IMR-90 (cell line): Measurements from ENCODE around the gene C13orf46. TPM values are rescaled to one million over a fixed set of nuclear protein-coding genes. Genes with fewer than 3 reads are reported as not detected.

Experiments used
- ATAC-seq: fragments of 200-7000 bp; cut with Tn5 transposase; 2 replicates; pipeline ENCODE4 v1.9.1; 2020; ENCODE audit warnings: low read depth, mild to moderate bottlenecking, moderate library complexity
- BruUV-seq: library from RNA; stranded (reverse); fragments of 400-500 nt; replicated peaks from 2 replicates; lab custom pipeline; 2021; lab: Mats Ljungman, UMichigan
- CTCF ChIA-PET: fragments of 300-600 bp; formaldehyde crosslinking; extraction: SDS; loops from one replicate; lab custom pipeline; 2021; ENCODE audit warnings: antibody characterized with exemption; lab: Yijun Ruan, JAX
- POLR2A ChIA-PET: fragments of 300-600 bp; sonication (Branson Sonifier 250); formaldehyde crosslinking; loops from one replicate; lab custom pipeline; 2022; ENCODE audit warnings: antibody characterized with exemption; ENCODE audit not compliant: unreplicated experiment; lab: Charles Lee
- DNase-seq: peaks from one replicate; pipeline ENCODE4 v3.0.0; 2013
- H2AFZ ChIP-seq: replicated peaks from 2 replicates; pipeline ENCODE3; 2013; ENCODE audit warnings: low read length, mild to moderate bottlenecking; ENCODE audit not compliant: poor library complexity
- H2AK5ac ChIP-seq: 2 replicates; pipeline ENCODE4 v1.6.1; 2013; ENCODE audit warnings: low read depth, low read length, inconsistent platforms
- H2AK9ac ChIP-seq: replicated peaks from 2 replicates; pipeline ENCODE3; 2013; ENCODE audit warnings: mild to moderate bottlenecking, low read depth, low read length, moderate library complexity; ENCODE audit not compliant: poor library complexity
- H2BK120ac ChIP-seq: 2 replicates; pipeline ENCODE4 v1.6.1; 2013; ENCODE audit warnings: low read depth, low read length, inconsistent platforms
- H2BK15ac ChIP-seq: 3 replicates; pipeline ENCODE4 v1.6.1; 2013; ENCODE audit warnings: low read depth, low read length, inconsistent platforms
- H2BK20ac ChIP-seq: 2 replicates; pipeline ENCODE4 v1.6.1; 2013; ENCODE audit warnings: low read depth, mild to moderate bottlenecking, inconsistent platforms, low read length, moderate library complexity
- H2BK5ac ChIP-seq: 2 replicates; pipeline ENCODE4 v1.6.1; 2013; ENCODE audit warnings: mild to moderate bottlenecking, low read depth, low read length, inconsistent platforms; ENCODE audit not compliant: poor library complexity, severe bottlenecking
- H3K14ac ChIP-seq: replicated peaks from 2 replicates; pipeline ENCODE4 v1.6.1; 2013; ENCODE audit warnings: low read depth, low read length, inconsistent platforms
- H3K18ac ChIP-seq: 2 replicates; pipeline ENCODE4 v1.6.1; 2013; ENCODE audit warnings: low read depth, low read length, control low read depth
- H3K23ac ChIP-seq: 2 replicates; pipeline ENCODE4 v1.6.1; 2013; ENCODE audit warnings: low read depth, low read length, inconsistent platforms
- H3K27ac ChIP-seq: 2 replicates; pipeline ENCODE4 v1.5.1; 2013; ENCODE audit warnings: mild to moderate bottlenecking, control low read depth, low read length; ENCODE audit not compliant: insufficient read depth
- H3K27me3 ChIP-seq: 2 replicates; pipeline ENCODE4 v1.6.1; 2013; ENCODE audit warnings: low read length; ENCODE audit not compliant: control insufficient read depth, insufficient read depth
- H3K36me3 ChIP-seq: 2 replicates; pipeline ENCODE4 v1.6.1; 2013; ENCODE audit warnings: low read length, mixed read lengths; ENCODE audit not compliant: control insufficient read depth, insufficient read depth
- H3K4ac ChIP-seq: 2 replicates; pipeline ENCODE4 v1.6.1; 2013; ENCODE audit warnings: low read depth, low read length, inconsistent platforms
- H3K4me1 ChIP-seq: 2 replicates; pipeline ENCODE4 v1.6.1; 2013; ENCODE audit warnings: low read length, mixed read lengths; ENCODE audit not compliant: control insufficient read depth, insufficient read depth
- H3K4me2 ChIP-seq: 2 replicates; pipeline ENCODE4 v1.6.1; 2013; ENCODE audit warnings: low read depth, mild to moderate bottlenecking, control low read depth, low read length, moderate library complexity
- H3K4me3 ChIP-seq: 2 replicates; pipeline ENCODE4 v1.5.1; 2013; ENCODE audit warnings: low read depth, mild to moderate bottlenecking, control low read depth, low read length, moderate library complexity; ENCODE audit not compliant: insufficient read depth
- H3K56ac ChIP-seq: 2 replicates; pipeline ENCODE4 v1.6.1; 2013; ENCODE audit warnings: low read length, inconsistent platforms; ENCODE audit not compliant: insufficient read depth; ENCODE audit errors: extremely low read depth
- H3K79me1 ChIP-seq, 2 experiments: 2 replicates each; pipeline ENCODE4 v1.6.1; 2013; ENCODE audit warnings: low read length in 2 of 2, inconsistent platforms in 1 of 2, low read depth in 1 of 2
- H3K9ac ChIP-seq: 2 replicates; pipeline ENCODE4 v1.6.1; 2013; ENCODE audit warnings: low read depth, low read length, control low read depth
- H3K9me1 ChIP-seq: 2 replicates; pipeline ENCODE4 v1.6.1; 2013; ENCODE audit warnings: low read length, inconsistent platforms; ENCODE audit not compliant: insufficient read depth
- H3K9me3 ChIP-seq: 2 replicates; pipeline ENCODE4 v1.6.1; 2013; ENCODE audit warnings: low read length; ENCODE audit not compliant: control insufficient read depth, insufficient read depth
- H4K20me1 ChIP-seq: 2 replicates; pipeline ENCODE4 v1.6.1; 2013; ENCODE audit warnings: low read length, inconsistent platforms; ENCODE audit not compliant: insufficient read depth
- H4K5ac ChIP-seq: 2 replicates; pipeline ENCODE4 v1.6.1; 2013; ENCODE audit warnings: mild to moderate bottlenecking, low read depth, low read length, control low read depth
- H4K8ac ChIP-seq, 2 experiments: 2 replicates each; pipeline ENCODE4 v1.6.1; 2013; ENCODE audit warnings: low read depth in 2 of 2, low read length in 2 of 2, control low read depth in 1 of 2, inconsistent platforms in 1 of 2
- H4K91ac ChIP-seq: 2 replicates; pipeline ENCODE4 v1.6.1; 2013; ENCODE audit warnings: low read depth, low read length, inconsistent platforms; ENCODE audit not compliant: insufficient read depth
- CEBPB ChIP-seq: IDR thresholded peaks from 2 replicates; pipeline ENCODE4 v1.6.1; 2012; ENCODE audit warnings: low read depth, low read length, improper control_type of control experiment
- POLR2A ChIP-seq: IDR thresholded peaks from 2 replicates; pipeline ENCODE4 v1.6.1; 2012; ENCODE audit warnings: mild to moderate bottlenecking, low read depth, low read length
- RCOR1 ChIP-seq: IDR thresholded peaks from 2 replicates; pipeline ENCODE4 v1.6.1; 2012; ENCODE audit warnings: mild to moderate bottlenecking, low read length, improper control_type of control experiment; ENCODE audit not compliant: insufficient replicate concordance
- WGBS, 2 experiments: methylation state at CpG; one replicate each; pipeline versions ENCODE4 v1.1.5 to v1.1.7; 2013; ENCODE audit warnings: missing lambda C conversion rate in 2 of 2; ENCODE audit not compliant: insufficient read length in 1 of 2; ENCODE audit errors: extremely low coverage in 2 of 2; 5-methylcytosine and 5-hydroxymethylcytosine counted together
- dilution Hi-C: fragments of 300-500 bp; cut with HindIII; formaldehyde crosslinking; loops from one replicate; pipeline ENCODE4 v1.14.3; 2018; ENCODE audit warnings: low sequenced_read_pairs; ENCODE audit not compliant: unreplicated experiment
- in situ Hi-C: fragments of 300-500 bp; cut with MboI; formaldehyde crosslinking; loops from 3 replicates; pipeline ENCODE4 v1.14.3; 2019; ENCODE audit warnings: low sequenced_read_pairs, inconsistent platforms, mixed read lengths
- intact Hi-C: fragments of 100-400 bp; cut with micrococcal nuclease; formaldehyde crosslinking; loops from 2 replicates; pipeline ENCODE4 v1.10.0; 2022
- polyA plus RNA-seq, 3 experiments: library from polyadenylated mRNA; depleted of rRNA; stranded (reverse); fragments of >200 nt; gene quantifications; 2 replicates each; pipeline ENCODE4 v1.2.3, GENCODE V29; 2012; ENCODE audit warnings: low replicate concordance in 1 of 3
- total RNA-seq: library from RNA; depleted of rRNA; stranded (reverse); fragments of >200 nt; gene quantifications from 2 replicates; pipeline ENCODE4 v1.2.3, GENCODE V29; 2012
- TF ChIP-seq, protein P1 (sequence below): fragments of 150-350 bp; IDR thresholded peaks from 2 replicates; pipeline ENCODE4 v1.6.1; 2016; ENCODE audit warnings: low read depth, mild to moderate bottlenecking, low read length, moderate library complexity, borderline replicate concordance

Gene C13orf46
- total and polyA plus RNA-seq, 2 of the 4 experiments (the other 2 are of a cell fraction), result under 0.01 to 2.1 TPM

DNA sequence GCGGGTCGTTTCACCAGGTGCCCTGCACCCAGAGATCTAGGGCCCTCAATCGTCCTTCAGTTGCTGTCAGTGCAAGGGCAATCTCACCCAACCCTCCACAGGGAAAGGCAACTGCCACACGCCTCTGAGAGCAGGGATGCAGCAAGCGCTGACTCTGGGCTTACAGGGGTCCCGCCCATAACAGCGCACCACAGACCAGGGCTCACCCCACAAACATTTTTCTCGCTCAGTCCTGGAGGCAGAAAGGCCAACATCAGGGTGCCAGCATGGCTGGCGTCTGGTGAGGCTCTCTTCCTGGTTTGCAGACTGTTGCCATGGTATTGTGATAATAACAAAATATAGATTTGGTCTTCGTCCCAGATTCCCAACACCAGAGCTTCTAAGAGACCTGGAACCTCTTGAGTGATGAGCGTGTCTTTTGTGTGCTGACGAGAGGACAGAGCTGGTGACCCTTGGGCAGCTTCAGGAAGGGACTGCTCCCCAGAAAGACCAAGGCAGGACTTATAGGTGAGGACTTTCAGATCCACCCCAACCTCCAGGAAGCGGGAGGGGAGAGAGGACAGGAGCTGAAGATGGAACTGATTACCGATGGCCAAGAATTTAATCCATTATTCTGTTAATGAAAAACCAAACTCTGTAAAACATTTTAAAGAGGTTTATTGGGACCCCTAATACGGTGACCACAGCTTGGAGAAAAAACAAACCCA lies 51.3 kb downstream of the C13orf46 start:
- Histone ChIP-seq H3K36me3 (no peaks in the 10 kb centered on the region), H3K18ac (no peak overlapping the region), H4K8ac (no peak overlapping the region), H2BK5ac (no peak overlapping the region), H4K5ac (no peak overlapping the region), H4K20me1 (0 out of 2 replicates have a peak, but pooled peaks cover 3% of the 10 kb centered on the region), H4K91ac (no peak overlapping the region; the same call in 1 of the 2 replicates), H3K9me1 (peaks cover 13% of the 10 kb centered on the region), H3K4me3 (no peak overlapping the region), H3K4me1 (peaks cover 18% of the 10 kb centered on the region), H2AFZ (no peak overlapping the region), H2AK9ac (no peak overlapping the region), H2BK20ac (peak overlapping the region; percentile 43; the same call in 1 of the 2 replicates), H3K56ac (no peak overlapping the region), H3K9ac (no peak overlapping the region), H2BK15ac (no peak overlapping the region), H3K4ac (peak overlapping the region; percentile 10; the same call in 1 of the 2 replicates), H3K27ac (no peak overlapping the region), H2AK5ac (no peak overlapping the region), H3K79me1 (peaks cover 0 to 15% of the 10 kb centered on the region in 2 experiments; a peak in 2 of 4 replicates), H3K27me3 (no peaks in the 10 kb centered on the region), H2BK120ac (peak overlapping the region; percentile 29; the same call in 1 of the 2 replicates), H3K23ac (no peak overlapping the region), H3K14ac (no peak overlapping the region), H3K4me2 (no peak overlapping the region), H3K9me3 (peaks cover 8% of the 10 kb centered on the region)
- no TSS peak for BruUV-seq
- 94% methylated on average over 3 of the region's 15 CpGs; no CpG with 5 or more reads in 1 of the 2 experiments for WGBS, 2 experiments
- DNase-seq, result no peak
- no peak for ATAC-seq
- CTCF ChIA-PET, result no interaction called here
- intact Hi-C loops (no loop called here), in situ Hi-C loops (no loop called here), dilution Hi-C loops (no loop called here)
- TF ChIP-seq CEBPB (no peak), RCOR1 (no peak), POLR2A (no peak)
- TF ChIP-seq, protein P1, sequence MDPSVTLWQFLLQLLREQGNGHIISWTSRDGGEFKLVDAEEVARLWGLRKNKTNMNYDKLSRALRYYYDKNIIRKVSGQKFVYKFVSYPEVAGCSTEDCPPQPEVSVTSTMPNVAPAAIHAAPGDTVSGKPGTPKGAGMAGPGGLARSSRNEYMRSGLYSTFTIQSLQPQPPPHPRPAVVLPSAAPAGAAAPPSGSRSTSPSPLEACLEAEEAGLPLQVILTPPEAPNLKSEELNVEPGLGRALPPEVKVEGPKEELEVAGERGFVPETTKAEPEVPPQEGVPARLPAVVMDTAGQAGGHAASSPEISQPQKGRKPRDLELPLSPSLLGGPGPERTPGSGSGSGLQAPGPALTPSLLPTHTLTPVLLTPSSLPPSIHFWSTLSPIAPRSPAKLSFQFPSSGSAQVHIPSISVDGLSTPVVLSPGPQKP, result no peak
- POLR2A ChIA-PET, result no interaction called here
